HCT116 (cell line): ENCODE data around the gene OSCAR. TPM values are rescaled to one million over a fixed set of nuclear protein-coding genes. Genes with fewer than 3 reads are reported as not detected.

Experiments
- ATAC-seq: fragments of 200-7000 bp; cut with Tn5 transposase; 2 replicates; pipeline ENCODE4 v1.9.1; 2020; ENCODE audit warnings: mild to moderate bottlenecking, moderate library complexity
- BruUV-seq: library from RNA; stranded (reverse); fragments of 400-500 nt; replicated peaks from 2 replicates; lab custom pipeline; 2021; lab: Mats Ljungman, UMichigan
- CTCF ChIA-PET: fragments of 300-600 bp; sonication (Branson Sonifier 250); formaldehyde crosslinking; loops from one replicate; lab custom pipeline; 2021; ENCODE audit warnings: antibody characterized with exemption; lab: Charles Lee
- POLR2A ChIA-PET: fragments of 300-600, 350-600 bp; sonication (Branson Sonifier 250); formaldehyde crosslinking; loops from one replicate; lab custom pipeline; 2021; ENCODE audit warnings: antibody characterized with exemption; lab: Charles Lee
- RAD21 ChIA-PET, 2 experiments: fragments of 300-600 bp; sonication (Branson Sonifier 250); formaldehyde crosslinking; loops; one replicate each; lab custom pipeline; 2023; ENCODE audit warnings: low total read pairs in 2 of 2; ENCODE audit not compliant: uncharacterized antibody in 2 of 2, unreplicated experiment in 2 of 2, low non-redundant PET in 1 of 2; lab: Charles Lee
- DNase-seq: peaks from one replicate; pipeline ENCODE4 v3.0.0-alpha.2; 2010; ENCODE audit warnings: low read depth, low spot score
- H2AFZ ChIP-seq: fragments of 200-600 bp; shearing (Covaris generic), sonication (generic); 2 replicates; pipeline ENCODE4 v1.6.1; 2017; ENCODE audit warnings: low read depth, mixed run types, mixed read lengths, antibody characterized with exemption, low read length; ENCODE audit not compliant: poor library complexity, severe bottlenecking
- H3K27ac ChIP-seq: 2 replicates; pipeline ENCODE4 v1.5.1; 2012; ENCODE audit warnings: low read depth, low read length
- H3K27me3 ChIP-seq: fragments of 200-600 bp; sonication (generic); 2 replicates; pipeline ENCODE4 v1.6.1; 2016; ENCODE audit warnings: mixed run types, low read length, mixed read lengths; ENCODE audit not compliant: insufficient read depth
- H3K36me3 ChIP-seq, 2 experiments: fragments of 200-500 bp in 1 of 2; fragments of 200-600 bp in 1 of 2; sonication (Bioruptor generic) in 1 of 2; sonication (generic) in 1 of 2; 2 replicates each; pipeline versions ENCODE4 v1.5.1 to v1.6.1; 2014 to 2016; ENCODE audit warnings: low read length in 2 of 2, inconsistent platforms in 1 of 2, mixed read lengths in 1 of 2, mixed run types in 1 of 2; ENCODE audit not compliant: insufficient read depth in 2 of 2, control insufficient read depth in 1 of 2
- H3K4me1 ChIP-seq, 2 experiments: fragments of 200-600 bp in 1 of 2; sonication (generic) in 1 of 2; 2 replicates each; pipeline versions ENCODE4 v1.5.1 to v1.6.1; 2012 to 2017; ENCODE audit warnings: low read length in 2 of 2, inconsistent platforms in 1 of 2, mild to moderate bottlenecking in 1 of 2, mixed read lengths in 1 of 2, mixed run types in 1 of 2, moderate library complexity in 1 of 2; ENCODE audit not compliant: insufficient read depth in 2 of 2, control insufficient read depth in 1 of 2
- H3K4me2 ChIP-seq: fragments of 200-600 bp; sonication (generic); 2 replicates; pipeline ENCODE4 v1.6.1; 2017; ENCODE audit warnings: mixed run types, low read length, mixed read lengths
- H3K4me3 ChIP-seq, 2 experiments: fragments of 200-600 bp in 1 of 2; sonication (generic) in 1 of 2; replicated peaks in 1 of 2; 2 replicates each; pipeline ENCODE4 v1.5.1; 2011 to 2016; ENCODE audit warnings: low read length in 2 of 2, control low read depth in 1 of 2, low read depth in 1 of 2, mild to moderate bottlenecking in 1 of 2, mixed read lengths in 1 of 2, mixed run types in 1 of 2
- H3K79me2 ChIP-seq: fragments of 200-600 bp; sonication (generic); 2 replicates; pipeline ENCODE4 v1.6.1; 2017; ENCODE audit warnings: mild to moderate bottlenecking, mixed run types, low read length, moderate library complexity, mixed read lengths; ENCODE audit not compliant: insufficient read depth
- H3K9ac ChIP-seq: fragments of 200-600 bp; sonication (generic); 2 replicates; pipeline ENCODE4 v1.6.1; 2016; ENCODE audit warnings: low read length, mixed read lengths
- H3K9me2 ChIP-seq: fragments of 200-600 bp; sonication (generic), shearing (Covaris generic); 2 replicates; pipeline ENCODE4 v1.6.1; 2017; ENCODE audit warnings: mixed run types, mild to moderate bottlenecking, moderate library complexity; ENCODE audit not compliant: insufficient read depth
- H3K9me3 ChIP-seq, 2 experiments: fragments of 200-500 bp in 1 of 2; fragments of 200-600 bp in 1 of 2; sonication (Bioruptor generic) in 1 of 2; sonication (generic) in 1 of 2; 2 replicates each; pipeline ENCODE4 v1.6.1; 2014 to 2017; ENCODE audit warnings: low read length in 2 of 2, mixed read lengths in 2 of 2, inconsistent platforms in 1 of 2, low read depth in 1 of 2, mild to moderate bottlenecking in 1 of 2, mixed run types in 1 of 2, moderate library complexity in 1 of 2; ENCODE audit not compliant: control insufficient read depth in 1 of 2, insufficient read depth in 1 of 2
- H4K20me1 ChIP-seq: fragments of 200-600 bp; sonication (generic), shearing (Covaris generic); 2 replicates; pipeline ENCODE4 v1.6.1; 2017; ENCODE audit warnings: mixed run types, mild to moderate bottlenecking, moderate library complexity; ENCODE audit not compliant: insufficient read depth
- CBX3 ChIP-seq: IDR thresholded peaks from 2 replicates; pipeline ENCODE4 v1.6.1; 2012; ENCODE audit warnings: low read depth
- CEBPB ChIP-seq: IDR thresholded peaks from 2 replicates; pipeline ENCODE4 v1.6.1; 2012; ENCODE audit warnings: low read depth
- EZH2 ChIP-seq: fragments of 200-600 bp; sonication (generic); IDR thresholded peaks from 2 replicates; pipeline ENCODE4 v1.6.1; 2017; ENCODE audit warnings: antibody characterized with exemption, mixed run types
- FOSL1 ChIP-seq: IDR thresholded peaks from 2 replicates; pipeline ENCODE4 v1.6.1; 2012; ENCODE audit warnings: low read depth
- POLR2A ChIP-seq: IDR thresholded peaks from 2 replicates; pipeline ENCODE4 v1.7.0; 2011; ENCODE audit warnings: borderline replicate concordance; ENCODE audit not compliant: insufficient read depth, insufficient read length; ENCODE audit errors: extremely low read depth
- RAD21 ChIP-seq: IDR thresholded peaks from 2 replicates; pipeline ENCODE4 v1.6.1; 2012; ENCODE audit warnings: low read depth, mild to moderate bottlenecking
- REST ChIP-seq: IDR thresholded peaks from 2 replicates; pipeline ENCODE4 v1.6.1; 2012; ENCODE audit warnings: low read depth
- SIN3A ChIP-seq: IDR thresholded peaks from 2 replicates; pipeline ENCODE4 v1.6.1; 2012; ENCODE audit warnings: low read depth
- SP1 ChIP-seq: IDR thresholded peaks from 2 replicates; pipeline ENCODE4 v1.6.1; 2012; ENCODE audit warnings: low read depth
- ZFX ChIP-seq: fragments of 450-650 bp; IDR thresholded peaks from 2 replicates; pipeline ENCODE4 v1.6.1; 2017
- ZNF274 ChIP-seq: fragments of 200-500 bp; sonication (Bioruptor generic); IDR thresholded peaks from 2 replicates; pipeline ENCODE4 v1.6.1; 2014; ENCODE audit warnings: mild to moderate bottlenecking, low read depth, low read length, inconsistent platforms
- intact Hi-C: fragments of 100-400 bp; cut with micrococcal nuclease; formaldehyde crosslinking; loops from 2 replicates; pipeline ENCODE4 v1.10.0; 2022
- total RNA-seq: library from RNA; stranded (reverse); gene quantifications from one replicate; pipeline ENCODE4 v1.2.1, GENCODE V29; 2021; ENCODE audit not compliant: unreplicated experiment

Gene OSCAR
- total RNA-seq, 1 experiment from 2014 or later, result 0.59 TPM

GRCh38 chr19:54149021-54149812 is 48.6 kb upstream of the OSCAR start:
- DNase-seq, result no peak
- RAD21 ChIA-PET, result no interaction called here
- peaks cover 5% of the 10 kb centered on the region; the same call in 1 of the 2 replicates for H3K79me2 ChIP-seq
- no peaks in the 10 kb centered on the region for H3K27me3 ChIP-seq
- CTCF ChIA-PET, result no interaction called here
- no peak overlapping the region for H3K9ac ChIP-seq
- H3K4me3 ChIP-seq, result no peak overlapping the region
- no peak overlapping the region for H3K4me2 ChIP-seq
- TF ChIP-seq SIN3A (no peak), POLR2A (no peak), CEBPB (no peak), EZH2 (no peak), SP1 (no peak), CBX3 (no peak), ZFX (no peak), FOSL1 (no peak)
- H3K36me3 ChIP-seq, result peaks cover 53 to 76% of the 10 kb centered on the region in 2 experiments; a peak in 3 of 4 replicates
- POLR2A ChIA-PET, result no interaction called here
- no peaks in the 10 kb centered on the region for H3K9me2 ChIP-seq
- intact Hi-C loops, result no loop called here
- ATAC-seq, result no peak
- BruUV-seq, result no TSS peak
- H4K20me1 ChIP-seq, result no peaks in the 10 kb centered on the region
- H3K9me3 ChIP-seq, result no peaks in the 10 kb centered on the region
- H3K4me1 ChIP-seq, result no peaks in the 10 kb centered on the region
- H2AFZ ChIP-seq, result no peak overlapping the region
- no peak overlapping the region for H3K27ac ChIP-seq

- H3K9me3 ChIP-seq, result no peaks in the 10 kb centered on the region
- H3K4me1 ChIP-seq, result no peaks in the 10 kb centered on the region
- DNase-seq, result no peak
- no peaks in the 10 kb centered on the region for H3K27me3 ChIP-seq
- H3K9ac ChIP-seq, result no peak overlapping the region
- peaks cover 53 to 76% of the 10 kb centered on the region in 2 experiments; a peak in 3 of 4 replicates for H3K36me3 ChIP-seq
- ChIA-PET CTCF (no interaction called here), RAD21 (no interaction called here)
- intact Hi-C loops, result no loop called here
- H3K79me2 ChIP-seq, result peaks cover 11% of the 10 kb centered on the region; the same call in 1 of the 2 replicates
- H3K4me2 ChIP-seq, result no peak overlapping the region
- no peaks in the 10 kb centered on the region for H3K9me2 ChIP-seq
- no peak overlapping the region for H2AFZ ChIP-seq
- TF ChIP-seq ZNF274 (no peak), RAD21 (no peak), EZH2 (no peak), REST (no peak), FOSL1 (no peak)
- TF ChIP-seq, all 23 proteins: peak for 0
- no peak for ATAC-seq
- no TSS peak for BruUV-seq
- POLR2A ChIA-PET, result interaction anchor here (0.8 kb wide), 1 partner anchor 11 kb away, joined by 3 read pairs; no protein-coding TSS in a partner anchor
- H4K20me1 ChIP-seq, result no peaks in the 10 kb centered on the region
- H3K4me3 ChIP-seq, result no peak overlapping the region
- H3K27ac ChIP-seq, result no peak overlapping the region
Measured at GRCh38 chr19:54148158-54148557, 47.6 kb upstream of the OSCAR start.
